ENCODE measurements around the gene APP.

The APP gene

DNA sequence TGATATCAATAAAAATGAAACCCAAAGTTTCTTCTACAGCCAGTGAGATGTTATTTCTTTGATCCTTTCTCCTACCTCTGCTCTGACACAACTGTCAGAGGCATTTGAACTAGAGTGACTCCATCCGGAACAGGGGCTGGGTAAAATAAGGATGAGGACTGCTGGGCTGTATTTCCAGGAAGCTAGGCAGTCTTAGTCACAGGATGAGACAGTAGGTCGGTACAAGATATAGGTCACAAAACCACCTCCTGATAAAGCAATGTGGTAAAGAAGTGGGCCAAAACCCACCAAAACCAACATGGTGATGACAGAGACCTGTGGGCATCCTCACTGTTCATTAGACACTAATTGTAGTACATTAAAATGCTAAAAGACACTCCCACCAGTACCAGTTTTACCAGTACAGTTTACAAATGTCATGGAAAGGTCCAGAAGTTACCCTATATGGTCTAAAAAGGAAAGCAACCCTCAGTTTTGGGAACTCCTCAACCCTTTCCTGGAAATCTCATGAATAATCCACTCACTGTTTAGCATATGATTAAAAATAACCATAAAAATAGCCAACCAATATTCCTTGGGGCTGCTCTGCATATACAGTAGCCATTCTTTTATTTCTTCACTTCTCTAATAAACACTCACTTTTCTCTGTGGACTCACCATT lies 339.1 kb downstream of the APP start:
- DNase-seq (ENCODE audit: low spot score) = no peak

Small RNA genes lying within 50 kb of the gene (small RNA-seq; reads per million reads assigned to genes)
- gene RNU6-123P (0 reads per million in 2 experiments), gene RNU6-926P (0 reads per million in 2 experiments)
